Endothelial cell of umbilical vein (primary cell): ENCODE measurements around the gene AMT. TPM values are rescaled to one million over a fixed set of nuclear protein-coding genes. Genes with fewer than 3 reads are reported as not detected.

ENCODE experiments used
- BruUV-seq: library from RNA; stranded (reverse); fragments of 400-500 nt; replicated peaks from 2 replicates; lab custom pipeline; 2021; lab: Mats Ljungman, UMichigan
- CTCF ChIA-PET: fragments of 300-600, 350-600 bp; sonication (Branson Sonifier 250); formaldehyde crosslinking; loops from one replicate; lab custom pipeline; 2021; ENCODE audit warnings: antibody characterized with exemption, inconsistent platforms; lab: Charles Lee
- POLR2A ChIA-PET: fragments of 300-600, 350-600 bp; sonication (Branson Sonifier 250); formaldehyde crosslinking; loops from one replicate; lab custom pipeline; 2021; ENCODE audit warnings: antibody characterized with exemption, inconsistent platforms; lab: Charles Lee
- DNase-seq: peaks from one replicate; pipeline ENCODE4 v3.0.0-alpha.2; 2011; ENCODE audit warnings: low read depth, low spot score
- FAIRE-seq: peaks from 2 replicates; lab custom pipeline; 2011; peaks lifted over from hg19 to GRCh38; lab: Jason Lieb, UNC
- H2AFZ ChIP-seq: 2 replicates; pipeline ENCODE4 v1.6.0; 2012; ENCODE audit warnings: low read depth, low read length, control low read depth, inconsistent platforms
- H3K27ac ChIP-seq: 2 replicates; pipeline ENCODE4 v1.5.1; 2011; ENCODE audit warnings: low read depth, mild to moderate bottlenecking, control low read depth, low read length, moderate library complexity; ENCODE audit not compliant: insufficient read depth
- H3K27me3 ChIP-seq, 2 experiments: 2 replicates each; pipeline versions ENCODE4 v1.6.0 to v1.6.1; 2011; ENCODE audit warnings: low read length in 2 of 2, mixed read lengths in 1 of 2; ENCODE audit not compliant: control insufficient read depth in 2 of 2, insufficient read depth in 2 of 2
- H3K36me3 ChIP-seq, 2 experiments: 2 replicates in 1 of 2; 3 replicates in 1 of 2; pipeline ENCODE4 v1.5.1; 2011; ENCODE audit warnings: low read length in 2 of 2, mild to moderate bottlenecking in 1 of 2, moderate library complexity in 1 of 2; ENCODE audit not compliant: control insufficient read depth in 2 of 2, insufficient read depth in 2 of 2; ENCODE audit errors: extremely low read depth in 1 of 2
- H3K4me1 ChIP-seq: 3 replicates; pipeline ENCODE4 v1.5.1; 2011; ENCODE audit warnings: mild to moderate bottlenecking, low read length; ENCODE audit not compliant: control insufficient read depth, insufficient read depth; ENCODE audit errors: extremely low read depth
- H3K4me2 ChIP-seq: 2 replicates; pipeline ENCODE4 v1.6.1; 2011; ENCODE audit warnings: low read length, control low read depth, mixed read lengths; ENCODE audit not compliant: insufficient read depth
- H3K4me3 ChIP-seq, 3 experiments: fragments of 200-600 bp in 1 of 3; sonication (generic), shearing (Covaris generic) in 1 of 3; replicated peaks in 1 of 3; 2 replicates each; pipeline ENCODE4 v1.5.1; 2011 to 2016; ENCODE audit warnings: control low read depth in 3 of 3, low read length in 3 of 3, mild to moderate bottlenecking in 2 of 3, inconsistent platforms in 1 of 3, low read depth in 1 of 3, moderate library complexity in 1 of 3; ENCODE audit not compliant: insufficient read depth in 1 of 3
- H3K79me2 ChIP-seq: 2 replicates; pipeline ENCODE4 v1.6.0; 2012; ENCODE audit warnings: low read length, inconsistent platforms; ENCODE audit not compliant: control insufficient read depth, insufficient read depth
- H3K9ac ChIP-seq: replicated peaks from 2 replicates; pipeline ENCODE3; 2011; ENCODE audit warnings: low read length, control low read depth; ENCODE audit not compliant: insufficient read depth; ENCODE audit errors: extremely low read depth
- H3K9me1 ChIP-seq: replicated peaks from 3 replicates; pipeline ENCODE4 v1.6.0; 2011; ENCODE audit warnings: mild to moderate bottlenecking, low read length; ENCODE audit not compliant: control insufficient read depth, insufficient read depth; ENCODE audit errors: extremely low read depth
- H3K9me3 ChIP-seq: replicated peaks from 2 replicates; pipeline ENCODE4 v1.5.1; 2012; ENCODE audit warnings: low read length, inconsistent platforms; ENCODE audit not compliant: control insufficient read depth, insufficient read depth
- H4K20me1 ChIP-seq: replicated peaks from 2 replicates; pipeline ENCODE3; 2011; ENCODE audit warnings: mild to moderate bottlenecking, low read length; ENCODE audit not compliant: control insufficient read depth, insufficient read depth; ENCODE audit errors: extremely low read depth
- CTCF ChIP-seq, 2 donors: IDR thresholded peaks; 1 replicate in 1 of 2; 2 replicates in 1 of 2; pipeline ENCODE4 v1.5.1; 2011; ENCODE audit warnings: low read length in 2 of 2, mild to moderate bottlenecking in 2 of 2, moderate library complexity in 2 of 2, control low read depth in 1 of 2, inconsistent platforms in 1 of 2, low read depth in 1 of 2; ENCODE audit not compliant: insufficient read depth in 1 of 2; ENCODE audit errors: extremely low read depth in 1 of 2
- EZH2 ChIP-seq: IDR thresholded peaks from 2 replicates; pipeline ENCODE4 v1.6.1; 2012; ENCODE audit warnings: borderline replicate concordance, low read depth, mild to moderate bottlenecking, moderate library complexity, low read length, inconsistent platforms; ENCODE audit not compliant: severe bottlenecking
- FOS ChIP-seq: IDR thresholded peaks from 2 replicates; pipeline ENCODE4 v1.6.1; 2011; ENCODE audit warnings: mild to moderate bottlenecking, low read length, moderate library complexity, borderline replicate concordance; ENCODE audit not compliant: insufficient read depth
- GATA2 ChIP-seq: IDR thresholded peaks from 2 replicates; pipeline ENCODE4 v1.7.0; 2011; ENCODE audit warnings: low read depth, mild to moderate bottlenecking, moderate library complexity, mixed read lengths, low read length; ENCODE audit not compliant: insufficient read length, insufficient read depth
- JUN ChIP-seq: IDR thresholded peaks from 2 replicates; pipeline ENCODE4 v1.6.1; 2011; ENCODE audit warnings: borderline replicate concordance, low read depth; ENCODE audit not compliant: insufficient read length, insufficient read depth
- MAX ChIP-seq: IDR thresholded peaks from 2 replicates; pipeline ENCODE4 v1.6.1; 2011; ENCODE audit not compliant: insufficient read depth, insufficient read length
- MYC ChIP-seq: IDR thresholded peaks from one replicate; pipeline ENCODE4 v1.6.1; 2011; ENCODE audit warnings: mild to moderate bottlenecking, low read depth, low read length
- POLR2A ChIP-seq: IDR thresholded peaks from 2 replicates; pipeline ENCODE4 v1.6.1; 2012; ENCODE audit warnings: low read depth, mild to moderate bottlenecking, control low read depth, low read length
- POLR2AphosphoS5 ChIP-seq: IDR thresholded peaks from 2 replicates; pipeline ENCODE4 v1.6.1; 2012; ENCODE audit warnings: low read depth, mild to moderate bottlenecking, control low read depth, low read length, moderate library complexity; ENCODE audit not compliant: insufficient read depth
- dilution Hi-C: fragments of 300-500 bp; cut with MboI; formaldehyde crosslinking; loops from one replicate; pipeline ENCODE4 v1.15.0; 2019; ENCODE audit warnings: low sequenced_read_pairs; ENCODE audit not compliant: extremely low pct_ligation_motif_present
- intact Hi-C: fragments of 100-400 bp; cut with micrococcal nuclease; formaldehyde crosslinking; loops from one replicate; pipeline ENCODE4 v1.10.0; 2022
- polyA plus RNA-seq, 4 experiments: library from polyadenylated mRNA; depleted of rRNA in 3 of 4; stranded (reverse) in 3 of 4; unstranded in 1 of 4; fragments of >200 nt; gene quantifications; 2 replicates each; pipeline versions ENCODE4 v1.2.1 to v1.2.3, GENCODE V29; 2011 to 2012; ENCODE audit warnings: missing spikeins in 1 of 4
- total RNA-seq: library from RNA; stranded (reverse); gene quantifications from 2 replicates; pipeline ENCODE4 v1.2.3, GENCODE V29; 2021

AMT gene
- total and polyA plus RNA-seq, 2 donors (not counting 3 experiments of a cell fraction or from before 2014, with no cell fraction given), result 4.4 to 9.0 TPM

GRCh38 chr3:49412632-49413337 lies 9.5 kb downstream of the AMT start:
- intact Hi-C loops, result loop anchor here (1.0 to 5.0 kb wide), 5 partner anchors 17 to 320 kb away; partner anchors contain the start of genes GPX1, NICN1, QRICH1 and USP4
- dilution Hi-C loops, result no loop called here

More at GRCh38 chr3:49412632-49413337, 9.5 kb downstream of the AMT start:
- FAIRE-seq (peak; percentile 61), DNase-seq (no peak)
- H3K9me1 ChIP-seq, result no peaks in the 10 kb centered on the region
- H3K9ac ChIP-seq, result peak overlapping the region; percentile 71
- peak overlapping the region; percentile 31 to 68 (median 59) for H3K4me3 ChIP-seq
- H3K27me3 ChIP-seq, result no peaks in the 10 kb centered on the region
- ChIA-PET POLR2A (interaction anchor here (0.6 to 2.0 kb wide), 7 partner anchors 8 to 252 kb away, joined by 3 to 14 read pairs (median 6); partner anchors contain the start of genes NICN1 and USP4), CTCF (interaction anchor here (1.0 to 2.0 kb wide), 7 partner anchors 16 to 73 kb away, joined by 3 to 13 read pairs (median 4); partner anchors contain the start of genes NICN1 and USP4)
- peak overlapping the region; percentile 38 for H2AFZ ChIP-seq
- H3K4me2 ChIP-seq, result peak overlapping the region; percentile 83
- peaks cover 14% of the 10 kb centered on the region for H4K20me1 ChIP-seq
- H3K36me3 ChIP-seq, result peaks cover 0 to 4% of the 10 kb centered on the region in 2 experiments
- H3K4me1 ChIP-seq, result peaks cover 35% of the 10 kb centered on the region
- peak overlapping the region; percentile 43 for H3K27ac ChIP-seq
- H3K79me2 ChIP-seq, result peaks cover 55% of the 10 kb centered on the region
- no TSS peak for BruUV-seq
- TF ChIP-seq GATA2, result no peak
- TF ChIP-seq MYC, result no peak
- TF ChIP-seq CTCF (IDR thresholded peaks at IDR 0.05; ENCODE audit: extremely low read depth in 1 of 2, insufficient read depth in 1 of 2, low read depth in 1 of 2, low read length in 2 of 2), result no peak
- no peak for TF ChIP-seq JUN
- TF ChIP-seq FOS, result no peak
- TF ChIP-seq MAX, result no peak
- no peak for TF ChIP-seq POLR2A
- TF ChIP-seq POLR2AphosphoS5, result no peak
- TF ChIP-seq EZH2, result no peak
- H3K9me3 ChIP-seq, result no peaks in the 10 kb centered on the region
